IPS-11a (cell line): ENCODE measurements around the gene DELE1.
"Not testable (repeated sequence)": the region's sequence is repeated elsewhere in the genome, so short reads cannot be mapped to it uniquely, and the experiment has no call there.

Experiments used
- H3K4me3 ChIP-seq: one replicate; pipeline ENCODE4 v1.5.1; 2013; ENCODE audit warnings: low read depth, low read length, control low read depth

DELE1 gene

GRCh38 chr5:141889282-141889871 is 34.3 kb upstream of the DELE1 start:
- H3K4me3 ChIP-seq = no peak overlapping the region

GRCh38 chr5:141890429-141890828 is 33.2 kb upstream of the DELE1 start:
- H3K4me3 ChIP-seq = not testable (repeated sequence)

GRCh38 chr5:141897425-141897824 is 26.2 kb upstream of the DELE1 start:
- no peak overlapping the region for H3K4me3 ChIP-seq

GRCh38 chr5:141898448-141899049 is 25.1 kb upstream of the DELE1 start:
- no peak overlapping the region for H3K4me3 ChIP-seq

- no peak overlapping the region for H3K4me3 ChIP-seq
Observed at GRCh38 chr5:141902015-141902814, 21.5 kb upstream of the DELE1 start.

- no peak overlapping the region for H3K4me3 ChIP-seq
Observed at GRCh38 chr5:141903261-141903660, 20.4 kb upstream of the DELE1 start.

GRCh38 chr5:141904551-141904950 is 19.1 kb upstream of the DELE1 start:
- no peak overlapping the region for H3K4me3 ChIP-seq

- no peak overlapping the region for H3K4me3 ChIP-seq
Observed at GRCh38 chr5:141906517-141906916, 17.2 kb upstream of the DELE1 start.

GRCh38 chr5:141906972-141907371 is 16.7 kb upstream of the DELE1 start:
- H3K4me3 ChIP-seq = no peak overlapping the region

- no peak overlapping the region for H3K4me3 ChIP-seq
Observed at GRCh38 chr5:141908796-141909195, 14.9 kb upstream of the DELE1 start.

- H3K4me3 ChIP-seq = no peak overlapping the region
Observed at GRCh38 chr5:141909212-141909611, 14.5 kb upstream of the DELE1 start.

- H3K4me3 ChIP-seq = no peak overlapping the region
Observed at GRCh38 chr5:141910271-141910673, 13.4 kb upstream of the DELE1 start.

GRCh38 chr5:141913560-141914198 is 10.0 kb upstream of the DELE1 start:
- peak overlapping the region; percentile 18 for H3K4me3 ChIP-seq

GRCh38 chr5:141914199-141914743 is 9.4 kb upstream of the DELE1 start:
- peak overlapping the region; percentile 18 for H3K4me3 ChIP-seq

GRCh38 chr5:141914797-141915196 is 8.9 kb upstream of the DELE1 start:
- no peak overlapping the region for H3K4me3 ChIP-seq

- no peak overlapping the region for H3K4me3 ChIP-seq
Observed at GRCh38 chr5:141915881-141916336, 7.8 kb upstream of the DELE1 start.

GRCh38 chr5:141916522-141916921 is 7.1 kb upstream of the DELE1 start:
- no peak overlapping the region for H3K4me3 ChIP-seq

GRCh38 chr5:141917760-141918159 is 5.9 kb upstream of the DELE1 start:
- H3K4me3 ChIP-seq = no peak overlapping the region

- no peak overlapping the region for H3K4me3 ChIP-seq
Observed at GRCh38 chr5:141919218-141920119, 4.2 kb upstream of the DELE1 start.

- H3K4me3 ChIP-seq = no peak overlapping the region
Observed at GRCh38 chr5:141920771-141921170, 2.9 kb upstream of the DELE1 start.
